HG03521 (cell line): Measurements from ENCODE around the gene SLC44A3.

Experiments used
- ATAC-seq: cut with Tn5 transposase; IDR thresholded peaks from one replicate; pipeline ENCODE4 v1.9.1; 2021; ENCODE audit warnings: mild to moderate bottlenecking, moderate library complexity; ENCODE audit not compliant: unreplicated experiment

SLC44A3 gene

GRCh38 chr1:94819945-94820746 lies at the start of gene SLC44A3:
SLC44A3 (plus strand) TSS chr1:94820357; CDS start chr1:94820452, 95 bp downstream.
- ATAC-seq = no peak

- no peak for ATAC-seq
Observed at GRCh38 chr1:94772230-94772641, 47.9 kb upstream of the SLC44A3 start.

- no peak for ATAC-seq
Observed at GRCh38 chr1:94772845-94773244, 47.3 kb upstream of the SLC44A3 start.

GRCh38 chr1:94773296-94773809 lies 46.8 kb upstream of the SLC44A3 start:
- no peak for ATAC-seq

GRCh38 chr1:94773931-94774422 lies 46.2 kb upstream of the SLC44A3 start:
- ATAC-seq = no peak

GRCh38 chr1:94776474-94776873 lies 43.7 kb upstream of the SLC44A3 start:
- ATAC-seq = no peak

GRCh38 chr1:94777281-94777680 lies 42.9 kb upstream of the SLC44A3 start:
- ATAC-seq = no peak

- ATAC-seq = no peak
Observed at GRCh38 chr1:94778808-94779207, 41.3 kb upstream of the SLC44A3 start.

GRCh38 chr1:94783342-94784189 lies 36.6 kb upstream of the SLC44A3 start:
- ATAC-seq = no peak

GRCh38 chr1:94784190-94784515 lies 36.0 kb upstream of the SLC44A3 start:
- no peak for ATAC-seq

GRCh38 chr1:94787691-94788090 lies 32.5 kb upstream of the SLC44A3 start:
- no peak for ATAC-seq

- no peak for ATAC-seq
Observed at GRCh38 chr1:94790246-94790645, 29.9 kb upstream of the SLC44A3 start.

- ATAC-seq = no peak
Observed at GRCh38 chr1:94790670-94791069, 29.5 kb upstream of the SLC44A3 start.

- ATAC-seq = peak; percentile 85
Observed at GRCh38 chr1:94792473-94793295, 27.5 kb upstream of the SLC44A3 start.

GRCh38 chr1:94793296-94793656 lies 26.9 kb upstream of the SLC44A3 start:
- no peak for ATAC-seq

- no peak for ATAC-seq
Observed at GRCh38 chr1:94795434-94795833, 24.7 kb upstream of the SLC44A3 start.

- ATAC-seq = no peak
Observed at GRCh38 chr1:94796266-94796665, 23.9 kb upstream of the SLC44A3 start.

GRCh38 chr1:94797291-94797690 lies 22.9 kb upstream of the SLC44A3 start:
- no peak for ATAC-seq

- ATAC-seq = no peak
Observed at GRCh38 chr1:94798054-94798453, 22.1 kb upstream of the SLC44A3 start.

GRCh38 chr1:94798462-94798861 lies 21.7 kb upstream of the SLC44A3 start:
- no peak for ATAC-seq

- no peak for ATAC-seq
Observed at GRCh38 chr1:94799206-94799605, 21.0 kb upstream of the SLC44A3 start.
